SK-N-SH (cell line): Measurements from ENCODE around the gene NT5C. TPM values are rescaled to one million over a fixed set of nuclear protein-coding genes. Genes with fewer than 3 reads are reported as not detected.

Source experiments
- CTCF ChIA-PET: fragments of 300-600, 350-600 bp; formaldehyde crosslinking; extraction: SDS; loops from one replicate; lab custom pipeline; 2021; lab: Yijun Ruan, JAX
- POLR2A ChIA-PET: fragments of 350-600 bp; sonication (Branson Sonifier 250); formaldehyde crosslinking; extraction: SDS; loops from one replicate; lab custom pipeline; 2020; ENCODE audit warnings: antibody characterized with exemption, inconsistent platforms; lab: Yijun Ruan, JAX
- DNase-seq: peaks from one replicate; pipeline ENCODE4 v3.0.0; 2012
- H2AFZ ChIP-seq: fragments of 200-600 bp; sonication (generic); 2 replicates; pipeline ENCODE4 v1.8.1; 2016; ENCODE audit warnings: antibody characterized with exemption, mild to moderate bottlenecking, low read depth
- H3F3A ChIP-seq: fragments of 200-600 bp; sonication (generic); replicated peaks from 2 replicates; pipeline ENCODE3; 2016; ENCODE audit warnings: antibody characterized with exemption, mild to moderate bottlenecking; ENCODE audit not compliant: insufficient read depth
- H3K27ac ChIP-seq, 2 experiments: fragments of 200-500 bp in 1 of 2; fragments of 200-600 bp in 1 of 2; sonication (Bioruptor generic) in 1 of 2; sonication (generic), shearing (Covaris generic) in 1 of 2; 2 replicates each; pipeline versions ENCODE4 v1.5.1 to v1.6.1; 2014 to 2016; ENCODE audit warnings: low read depth in 2 of 2, inconsistent platforms in 1 of 2, low read length in 1 of 2, mild to moderate bottlenecking in 1 of 2, mixed read lengths in 1 of 2
- H3K27me3 ChIP-seq: fragments of 200-600 bp; sonication (generic), shearing (Covaris generic); 2 replicates; pipeline ENCODE4 v1.6.1; 2016; ENCODE audit warnings: mixed run types; ENCODE audit not compliant: insufficient read depth
- H3K36me3 ChIP-seq, 2 experiments: fragments of 200-500 bp in 1 of 2; fragments of 200-600 bp in 1 of 2; sonication (Bioruptor generic) in 1 of 2; sonication (generic) in 1 of 2; replicated peaks in 1 of 2; 2 replicates each; pipeline versions ENCODE3 to v1.5.1; 2014 to 2016; ENCODE audit warnings: low read length in 1 of 2, mild to moderate bottlenecking in 1 of 2; ENCODE audit not compliant: insufficient read depth in 2 of 2, control insufficient read depth in 1 of 2
- H3K4me1 ChIP-seq, 2 experiments: fragments of 200-500 bp in 1 of 2; fragments of 200-600 bp in 1 of 2; sonication (Bioruptor generic) in 1 of 2; sonication (generic), shearing (Covaris generic) in 1 of 2; 2 replicates each; pipeline versions ENCODE4 v1.5.1 to v1.6.1; 2014 to 2016; ENCODE audit warnings: low read depth in 1 of 2, low read length in 1 of 2, mixed run types in 1 of 2; ENCODE audit not compliant: insufficient read depth in 2 of 2, control insufficient read depth in 1 of 2
- H3K4me2 ChIP-seq: fragments of 200-600 bp; sonication (generic), shearing (Covaris generic); 2 replicates; pipeline ENCODE4 v1.6.1; 2017; ENCODE audit warnings: mixed run types
- H3K4me3 ChIP-seq, 2 experiments: fragments of 200-500 bp in 1 of 2; fragments of 200-600 bp in 1 of 2; sonication (Bioruptor generic) in 1 of 2; sonication (generic), shearing (Covaris generic) in 1 of 2; 2 replicates each; pipeline versions ENCODE4 v1.5.1 to v1.8.1; 2014 to 2016; ENCODE audit warnings: low read depth in 2 of 2, inconsistent platforms in 1 of 2, low read length in 1 of 2, mild to moderate bottlenecking in 1 of 2, mixed read lengths in 1 of 2, moderate library complexity in 1 of 2
- H3K79me2 ChIP-seq: fragments of 200-600 bp; sonication (generic); 2 replicates; pipeline ENCODE4 v1.8.1; 2017; ENCODE audit warnings: mild to moderate bottlenecking; ENCODE audit not compliant: insufficient read depth
- H3K9ac ChIP-seq: fragments of 200-600 bp; sonication (generic); 2 replicates; pipeline ENCODE4 v1.6.1; 2017; ENCODE audit warnings: mixed run types
- H3K9me2 ChIP-seq: fragments of 200-600 bp; sonication (generic); 2 replicates; pipeline ENCODE4 v1.6.1; 2017; ENCODE audit warnings: mixed run types
- H3K9me3 ChIP-seq: fragments of 200-600 bp; sonication (generic); 2 replicates; pipeline ENCODE4 v1.6.1; 2017; ENCODE audit warnings: mixed run types, mild to moderate bottlenecking, moderate library complexity
- H4K20me1 ChIP-seq: fragments of 200-600 bp; sonication (generic); 2 replicates; pipeline ENCODE4 v1.6.1; 2017; ENCODE audit warnings: mild to moderate bottlenecking, mixed run types; ENCODE audit not compliant: insufficient read depth
- CHD2 ChIP-seq: fragments of 150-350 bp; IDR thresholded peaks from 2 replicates; pipeline ENCODE4 v1.6.1; 2018; ENCODE audit warnings: low read length; ENCODE audit not compliant: partially characterized antibody
- ELF1 ChIP-seq: IDR thresholded peaks from 2 replicates; pipeline ENCODE4 v1.4.0; 2012
- EP300 ChIP-seq, 2 experiments: IDR thresholded peaks; 2 replicates each; pipeline versions ENCODE4 v1.4.0 to v1.6.1; 2012; ENCODE audit warnings: borderline replicate concordance in 1 of 2, low read depth in 1 of 2, low read length in 1 of 2
- EZH2phosphoT487 ChIP-seq: fragments of 200-600 bp; sonication (generic); IDR thresholded peaks from 2 replicates; pipeline ENCODE4 v1.6.1; 2017; ENCODE audit warnings: low read depth, mixed run types, mild to moderate bottlenecking, antibody characterized with exemption, moderate library complexity, borderline replicate concordance
- FOSL2 ChIP-seq: IDR thresholded peaks from 2 replicates; pipeline ENCODE4 v1.4.0; 2012; ENCODE audit warnings: low read depth, mild to moderate bottlenecking, moderate library complexity, borderline replicate concordance
- FOXM1 ChIP-seq: IDR thresholded peaks from 2 replicates; pipeline ENCODE4 v1.4.0; 2012; ENCODE audit warnings: low read depth, mild to moderate bottlenecking
- GABPA ChIP-seq: IDR thresholded peaks from 2 replicates; pipeline ENCODE4 v1.4.0; 2012; ENCODE audit warnings: low read depth, mild to moderate bottlenecking
- IRF3 ChIP-seq: fragments of 150-350 bp; IDR thresholded peaks from 2 replicates; pipeline ENCODE4 v1.6.1; 2016; ENCODE audit warnings: mild to moderate bottlenecking, low read depth, low read length
- MXI1 ChIP-seq: IDR thresholded peaks from 2 replicates; pipeline ENCODE4 v1.6.1; 2012; ENCODE audit warnings: mild to moderate bottlenecking, low read depth, low read length, improper control_type of control experiment
- NRF1 ChIP-seq: IDR thresholded peaks from 2 replicates; pipeline ENCODE4 v1.6.1; 2012; ENCODE audit warnings: low read depth, mild to moderate bottlenecking, low read length
- POLR2AphosphoS5 ChIP-seq: IDR thresholded peaks from 2 replicates; pipeline ENCODE4 v1.6.1; 2012; ENCODE audit warnings: low read depth, low read length
- REST ChIP-seq: IDR thresholded peaks from 2 replicates; pipeline ENCODE4 v1.6.1; 2012; ENCODE audit warnings: mild to moderate bottlenecking, low read depth, low read length, moderate library complexity
- RFX5 ChIP-seq: IDR thresholded peaks from 2 replicates; pipeline ENCODE4 v1.6.1; 2012; ENCODE audit warnings: mild to moderate bottlenecking, improper control_type of control experiment, low read length
- SIN3A ChIP-seq: IDR thresholded peaks from 2 replicates; pipeline ENCODE4 v1.6.1; 2012; ENCODE audit warnings: low read depth, mild to moderate bottlenecking, low read length, moderate library complexity, borderline replicate concordance
- SMC3 ChIP-seq: IDR thresholded peaks from 2 replicates; pipeline ENCODE4 v1.6.1; 2012; ENCODE audit warnings: low read depth, low read length, improper control_type of control experiment
- TAF1 ChIP-seq: IDR thresholded peaks from 2 replicates; pipeline ENCODE4 v1.6.1; 2012; ENCODE audit warnings: low read depth, mild to moderate bottlenecking, low read length, moderate library complexity, borderline replicate concordance
- TCF12 ChIP-seq: IDR thresholded peaks from 2 replicates; pipeline ENCODE4 v1.4.0; 2012
- TEAD4 ChIP-seq: IDR thresholded peaks from 2 replicates; pipeline ENCODE4 v1.4.0; 2012; ENCODE audit warnings: mild to moderate bottlenecking, borderline replicate concordance; ENCODE audit not compliant: insufficient read depth
- WGBS: methylation state at CpG from one replicate; pipeline ENCODE4 v1.1.6; 2017; ENCODE audit warnings: low lambda C conversion rate; 5-methylcytosine and 5-hydroxymethylcytosine counted together
- polyA plus RNA-seq, 3 experiments: library from polyadenylated mRNA; depleted of rRNA; stranded (reverse); fragments of >200 nt; gene quantifications; 2 replicates each; pipeline ENCODE4 v1.2.3, GENCODE V29; 2012
- TF ChIP-seq, protein P1 (sequence below): IDR thresholded peaks from 2 replicates; pipeline ENCODE4 v1.4.0; 2012; ENCODE audit warnings: low read depth
- TF ChIP-seq, protein P2 (sequence below): IDR thresholded peaks from 2 replicates; pipeline ENCODE4; 2012

NT5C gene
- polyA plus RNA-seq, 1 of the 3 experiments (the other 2 are of a cell fraction) = 111 TPM

- Histone ChIP-seq H3K9ac (peak within 1 kb of the TSS; percentile 75), H3K27me3 (no peaks in the 10 kb centered on the region), H3K4me3 (peak within 1 kb of the TSS; percentile 73 to 77), H3K36me3 (peaks cover 0 to 19% of the 10 kb centered on the region in 2 experiments), H3K79me2 (peaks cover 55% of the 10 kb centered on the region), H3K4me1 (peaks cover 5 to 8% of the 10 kb centered on the region in 2 experiments; a peak in 3 of 4 replicates), H3K27ac (peak within 1 kb of the TSS; percentile 53 to 85), H4K20me1 (peaks cover 15% of the 10 kb centered on the region; the same call in 1 of the 2 replicates), H3F3A (peaks cover 22% of the 10 kb centered on the region), H3K9me2 (no peaks in the 10 kb centered on the region), H3K4me2 (peak within 1 kb of the TSS; percentile 81), H2AFZ (peak within 1 kb of the TSS; percentile 78), H3K9me3 (no peaks in the 10 kb centered on the region)
- 3% methylated on average over 42 of the region's 67 CpGs for WGBS
- ChIA-PET POLR2A (interaction anchor here (0.6 to 1.9 kb wide), 12 partner anchors 9 to 165 kb away, joined by 3 to 14 read pairs (median 3); partner anchors contain the start of genes ARMC7, GGA3, MRPS7 and NT5C), CTCF (interaction anchor here (1.1 to 1.9 kb wide), 5 partner anchors 9 to 48 kb away, joined by 3 to 8 read pairs (median 4); partner anchors contain the start of gene NT5C)
- TF ChIP-seq EP300 (IDR thresholded peaks at IDR 0.05; ENCODE audit: borderline replicate concordance in 1 of 2, low read depth in 1 of 2, low read length in 1 of 2) (no peak), TEAD4 (no peak), POLR2AphosphoS5 (peak; percentile 100), REST (no peak; the same call in 1 of the 2 replicates), EZH2phosphoT487 (no peak), TAF1 (peak; percentile 98), CHD2 (peak; percentile 98), FOSL2 (no peak), TCF12 (peak; percentile 11; the same call in 1 of the 2 replicates), IRF3 (peak; percentile 95), SIN3A (peak; percentile 95), ELF1 (peak; percentile 71), NRF1 (no peak), GABPA (0 out of 2 replicates have a peak, but pooled peaks have one; percentile 40), FOXM1 (peak; percentile 91), SMC3 (no peak), RFX5 (peak; percentile 77), MXI1 (peak; percentile 99)
- TF ChIP-seq, protein P1, sequence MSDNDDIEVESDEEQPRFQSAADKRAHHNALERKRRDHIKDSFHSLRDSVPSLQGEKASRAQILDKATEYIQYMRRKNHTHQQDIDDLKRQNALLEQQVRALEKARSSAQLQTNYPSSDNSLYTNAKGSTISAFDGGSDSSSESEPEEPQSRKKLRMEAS = peak; percentile 95
- TF ChIP-seq, protein P2, sequence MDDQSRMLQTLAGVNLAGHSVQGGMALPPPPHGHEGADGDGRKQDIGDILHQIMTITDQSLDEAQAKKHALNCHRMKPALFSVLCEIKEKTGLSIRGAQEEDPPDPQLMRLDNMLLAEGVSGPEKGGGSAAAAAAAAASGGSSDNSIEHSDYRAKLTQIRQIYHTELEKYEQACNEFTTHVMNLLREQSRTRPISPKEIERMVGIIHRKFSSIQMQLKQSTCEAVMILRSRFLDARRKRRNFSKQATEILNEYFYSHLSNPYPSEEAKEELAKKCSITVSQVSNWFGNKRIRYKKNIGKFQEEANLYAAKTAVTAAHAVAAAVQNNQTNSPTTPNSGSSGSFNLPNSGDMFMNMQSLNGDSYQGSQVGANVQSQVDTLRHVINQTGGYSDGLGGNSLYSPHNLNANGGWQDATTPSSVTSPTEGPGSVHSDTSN = peak; percentile 100
- peak; percentile 99 for DNase-seq
These were observed 22.9 kb upstream of the NT5C start, which contains the start of gene JPT1 for GRCh38 chr17:75154195-75155106. JPT1 (minus strand) TSS chr17:75154512; CDS start chr17:75154397, 115 bp downstream.
